ENCODE data around the gene MDM1.

DNA sequence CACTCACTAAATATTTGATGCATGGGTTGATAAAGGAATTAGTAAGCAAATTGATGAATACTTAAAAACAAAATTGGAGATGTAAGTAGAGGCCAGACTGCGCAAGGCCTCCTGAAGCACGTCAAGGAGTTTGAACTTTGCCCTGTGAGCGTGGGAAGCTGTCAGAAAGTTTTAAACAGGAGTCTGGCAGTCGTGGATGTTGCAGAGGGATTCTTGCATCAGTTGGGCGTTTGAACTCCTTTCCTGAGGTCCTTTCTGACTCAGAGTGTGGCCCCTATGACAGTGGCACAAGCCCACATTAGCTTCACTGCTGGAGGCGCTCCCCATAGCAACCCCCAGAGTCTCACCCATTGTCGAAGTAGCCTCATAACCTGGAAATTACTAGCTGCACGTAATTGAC lies 60.8 kb downstream of the MDM1 start:
- no peak for TF ChIP-seq TCF4 (CRISPR knock-in tag; IDR thresholded peaks at IDR 0.05; ENCODE audit: borderline replicate concordance)
- TF ChIP-seq BACH2 (CRISPR knock-in tag; IDR thresholded peaks at IDR 0.05; ENCODE audit: borderline replicate concordance) = no peak

Data from SK-N-SH treated with all-trans-retinoic acid at 6 μM for 48 hours (cell line).